H9 (cell line): ENCODE results near the gene FAM3A. TPM values are rescaled to one million over a fixed set of nuclear protein-coding genes. Genes with fewer than 3 reads are reported as not detected.

Source experiments
- DNase-seq: peaks from one replicate; pipeline ENCODE4 v3.0.0-alpha.2; 2017
- H2AFZ ChIP-seq: one replicate; pipeline ENCODE4 v1.6.1; 2013; ENCODE audit warnings: mild to moderate bottlenecking, low read length, control low read depth, moderate library complexity
- H2AK5ac ChIP-seq: 2 replicates; pipeline ENCODE4 v1.6.1; 2013; ENCODE audit warnings: low read length, control low read depth, mixed read lengths; ENCODE audit not compliant: insufficient read length
- H2BK120ac ChIP-seq: one replicate; pipeline ENCODE4 v1.6.1; 2013; ENCODE audit warnings: low read depth, mild to moderate bottlenecking, low read length, control low read depth, inconsistent platforms; ENCODE audit not compliant: poor library complexity, severe bottlenecking
- H2BK12ac ChIP-seq: 2 replicates; pipeline ENCODE4 v1.6.1; 2013; ENCODE audit warnings: low read length, control low read depth, mixed read lengths, low read depth; ENCODE audit not compliant: insufficient read length
- H2BK15ac ChIP-seq: 2 replicates; pipeline ENCODE4 v1.6.1; 2013; ENCODE audit warnings: low read depth, low read length, control low read depth
- H2BK20ac ChIP-seq: one replicate; pipeline ENCODE4 v1.6.1; 2013; ENCODE audit warnings: low read depth, mild to moderate bottlenecking, low read length, control low read depth, inconsistent platforms; ENCODE audit not compliant: poor library complexity, severe bottlenecking
- H2BK5ac ChIP-seq: 2 replicates; pipeline ENCODE4 v1.6.1; 2013; ENCODE audit warnings: low read length, control low read depth, mixed read lengths; ENCODE audit not compliant: insufficient read length
- H3K14ac ChIP-seq: 2 replicates; pipeline ENCODE4 v1.6.1; 2013; ENCODE audit warnings: low read length, control low read depth; ENCODE audit not compliant: insufficient read depth
- H3K18ac ChIP-seq: 2 replicates; pipeline ENCODE4 v1.6.1; 2013; ENCODE audit warnings: low read depth, mild to moderate bottlenecking, mixed read lengths, low read length, control low read depth; ENCODE audit not compliant: insufficient read length
- H3K23ac ChIP-seq: 2 replicates; pipeline ENCODE4 v1.6.1; 2013; ENCODE audit warnings: low read length, control low read depth, mixed read lengths, low read depth; ENCODE audit not compliant: insufficient read length
- H3K23me2 ChIP-seq: 2 replicates; pipeline ENCODE4 v1.6.1; 2013; ENCODE audit warnings: low read depth, mild to moderate bottlenecking, mixed read lengths, low read length, control low read depth; ENCODE audit not compliant: insufficient read length, poor library complexity, severe bottlenecking
- H3K27ac ChIP-seq: 2 replicates; pipeline ENCODE4 v1.5.1; 2013; ENCODE audit warnings: low read length, control low read depth, mixed read lengths, low read depth; ENCODE audit not compliant: insufficient read length
- H3K27me3 ChIP-seq: 2 replicates; pipeline ENCODE4 v1.6.1; 2013; ENCODE audit warnings: low read length, control low read depth, inconsistent platforms; ENCODE audit not compliant: insufficient read depth
- H3K4ac ChIP-seq: 2 replicates; pipeline ENCODE4 v1.6.1; 2013; ENCODE audit warnings: low read depth, mild to moderate bottlenecking, control low read depth, inconsistent platforms, low read length, moderate library complexity
- H3K4me1 ChIP-seq: 2 replicates; pipeline ENCODE4 v1.6.1; 2013; ENCODE audit warnings: low read length, control low read depth, inconsistent platforms; ENCODE audit not compliant: insufficient read depth
- H3K4me2 ChIP-seq: 2 replicates; pipeline ENCODE4 v1.6.1; 2013; ENCODE audit warnings: low read length, control low read depth, mixed read lengths; ENCODE audit not compliant: insufficient read length, insufficient read depth
- H3K56ac ChIP-seq: 2 replicates; pipeline ENCODE4 v1.6.1; 2013; ENCODE audit warnings: low read depth, mild to moderate bottlenecking, mixed read lengths, low read length, control low read depth; ENCODE audit not compliant: insufficient read length
- H3K79me1 ChIP-seq: 2 replicates; pipeline ENCODE4 v1.6.1; 2013; ENCODE audit warnings: low read depth, mild to moderate bottlenecking, moderate library complexity, low read length, control low read depth, inconsistent platforms; ENCODE audit not compliant: insufficient read depth, poor library complexity, severe bottlenecking
- H3K79me2 ChIP-seq: 2 replicates; pipeline ENCODE4 v1.6.1; 2013; ENCODE audit warnings: low read length, control low read depth, inconsistent platforms; ENCODE audit not compliant: insufficient read depth
- H3K9ac ChIP-seq: 2 replicates; pipeline ENCODE4 v1.6.1; 2013; ENCODE audit warnings: low read length, control low read depth, mixed read lengths; ENCODE audit not compliant: insufficient read length; ENCODE audit errors: extremely low read depth
- H3K9me3 ChIP-seq: one replicate; pipeline ENCODE4 v1.6.1; 2013; ENCODE audit warnings: low read depth, low read length, inconsistent platforms; ENCODE audit not compliant: control insufficient read depth
- H3T11ph ChIP-seq: one replicate; pipeline ENCODE4 v1.6.1; 2013; ENCODE audit warnings: mild to moderate bottlenecking, low read length, control low read depth, inconsistent platforms
- H4K20me1 ChIP-seq: one replicate; pipeline ENCODE4 v1.6.1; 2013; ENCODE audit not compliant: control insufficient read depth, insufficient read length, insufficient read depth
- H4K5ac ChIP-seq: 2 replicates; pipeline ENCODE4 v1.6.1; 2013; ENCODE audit warnings: low read depth, mild to moderate bottlenecking, mixed read lengths, low read length, control low read depth; ENCODE audit not compliant: insufficient read length
- H4K8ac ChIP-seq: replicated peaks from 2 replicates; pipeline ENCODE4 v1.6.1; 2013; ENCODE audit warnings: low read length, control low read depth, mixed read lengths, low read depth; ENCODE audit not compliant: insufficient read length
- H4K91ac ChIP-seq: 2 replicates; pipeline ENCODE4 v1.6.1; 2013; ENCODE audit warnings: low read depth, mild to moderate bottlenecking, moderate library complexity, mixed read lengths, low read length, control low read depth; ENCODE audit not compliant: insufficient read length
- H3K27ac Mint-ChIP-seq, 3 experiments: 2 replicates in 2 of 3; 3 replicates in 1 of 3; pipeline ENCODE4 v1.8.0; 2020 to 2021; ENCODE audit warnings: mixed read lengths in 3 of 3, mild to moderate bottlenecking in 1 of 3, moderate library complexity in 1 of 3
- H3K27me3 Mint-ChIP-seq: 2 replicates; pipeline ENCODE4 v1.8.0; 2021; ENCODE audit warnings: low read depth, mild to moderate bottlenecking, moderate library complexity, mixed read lengths
- H3K36me3 Mint-ChIP-seq, 3 experiments: 2 replicates in 2 of 3; 3 replicates in 1 of 3; pipeline ENCODE4 v1.8.0; 2020 to 2021; ENCODE audit warnings: low read depth in 3 of 3, mixed read lengths in 3 of 3; ENCODE audit not compliant: insufficient read depth in 1 of 3
- H3K4me1 Mint-ChIP-seq, 2 experiments: 2 replicates each; pipeline ENCODE4 v1.8.0; 2020; ENCODE audit warnings: mixed read lengths in 2 of 2
- H3K4me3 Mint-ChIP-seq, 2 experiments: 2 replicates in 1 of 2; 3 replicates in 1 of 2; pipeline ENCODE4 v1.8.0; 2020 to 2021; ENCODE audit warnings: mild to moderate bottlenecking in 2 of 2, mixed read lengths in 2 of 2, moderate library complexity in 1 of 2
- H3K9me3 Mint-ChIP-seq, 2 experiments: 2 replicates in 1 of 2; 3 replicates in 1 of 2; pipeline ENCODE4 v1.8.0; 2020; ENCODE audit warnings: mild to moderate bottlenecking in 2 of 2, mixed read lengths in 2 of 2, moderate library complexity in 1 of 2
- CTCF ChIP-seq: fragments of 200-600 bp; sonication (generic); conservative IDR thresholded peaks from 3 replicates; pipeline ENCODE4 v1.8.0; 2021; ENCODE audit warnings: antibody characterized with exemption, mild to moderate bottlenecking
- WGBS: extraction: QIAGEN DNeasy Blood & Tissue Kit; methylation state at CpG from one replicate; pipeline ENCODE4 v1.1.7; 2013; ENCODE audit warnings: missing lambda C conversion rate, low lambda C conversion rate, mixed read lengths; ENCODE audit not compliant: insufficient read length; ENCODE audit errors: extremely low coverage; 5-methylcytosine and 5-hydroxymethylcytosine counted together
- total RNA-seq: library from RNA; stranded (reverse); gene quantifications from 2 replicates; pipeline ENCODE4 v1.2.1, GENCODE V29; 2021

FAM3A gene
- total RNA-seq, 1 experiment from 2014 or later, result 22.8 TPM

DNA sequence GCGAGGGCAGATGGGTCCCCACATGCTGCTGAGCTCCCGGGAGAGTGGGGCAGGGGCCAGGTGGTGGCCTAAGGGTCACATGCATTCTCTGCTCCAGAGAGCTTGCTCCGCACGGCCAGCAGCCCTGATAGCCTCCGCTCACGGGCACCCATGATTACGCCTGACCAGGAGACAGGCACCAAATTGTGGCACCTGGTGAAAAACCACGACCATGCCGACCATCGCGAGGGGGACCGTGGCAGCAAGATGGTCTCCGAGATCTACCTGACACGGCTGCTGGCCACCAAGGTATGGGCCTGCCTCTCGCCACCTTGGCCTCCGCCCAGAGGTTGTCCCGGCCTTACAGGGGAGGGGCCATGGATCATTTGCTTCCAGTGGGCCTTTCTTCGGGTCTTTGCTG, 46.2 kb downstream of the FAM3A start:
- Histone ChIP-seq H3K4me1 (no peaks in the 10 kb centered on the region), H3K79me2 (no peaks in the 10 kb centered on the region), H2BK12ac (no peak overlapping the region), H3K56ac (no peak overlapping the region), H2BK120ac (no peak overlapping the region), H3K4me2 (no peak overlapping the region), H3K9me3 (peaks cover 27% of the 10 kb centered on the region), H3K27me3 (no peaks in the 10 kb centered on the region), H4K5ac (no peak overlapping the region), H4K8ac (no peak overlapping the region), H4K91ac (no peak overlapping the region), H2AFZ (no peak overlapping the region), H3K4ac (no peak overlapping the region), H3T11ph (no peak overlapping the region), H2BK20ac (no peak overlapping the region), H3K9ac (no peak overlapping the region), H2BK5ac (no peak overlapping the region), H3K18ac (no peak overlapping the region), H3K79me1 (no peaks in the 10 kb centered on the region), H3K23me2 (no peaks in the 10 kb centered on the region), H4K20me1 (no peaks in the 10 kb centered on the region), H3K14ac (no peak overlapping the region), H2AK5ac (no peak overlapping the region), H2BK15ac (no peak overlapping the region), H3K23ac (no peak overlapping the region), H3K27ac (no peak overlapping the region)
- TF ChIP-seq CTCF, result no peak
- H3K36me3 Mint-ChIP-seq, result peaks cover 15 to 63% (median 59%) of the 10 kb centered on the region in 3 experiments
- DNase-seq, result no peak
- WGBS, result no CpG with 5 or more reads among the region's 18 CpGs
- H3K4me3 Mint-ChIP-seq, result no peak overlapping the region
- no peak overlapping the region for H3K27ac Mint-ChIP-seq
- no peaks in the 10 kb centered on the region; the same call in 1 of the 2 replicates for H3K27me3 Mint-ChIP-seq
- no peaks in the 10 kb centered on the region for H3K4me1 Mint-ChIP-seq
- peaks cover 58 to 86% of the 10 kb centered on the region in 2 experiments for H3K9me3 Mint-ChIP-seq
